ENCODE measurements around the gene AP3B2.
"Not testable (repeated sequence)": the region's sequence is repeated elsewhere in the genome, so short reads cannot be mapped to it uniquely, and the experiment has no call there.

AP3B2 gene

DNA sequence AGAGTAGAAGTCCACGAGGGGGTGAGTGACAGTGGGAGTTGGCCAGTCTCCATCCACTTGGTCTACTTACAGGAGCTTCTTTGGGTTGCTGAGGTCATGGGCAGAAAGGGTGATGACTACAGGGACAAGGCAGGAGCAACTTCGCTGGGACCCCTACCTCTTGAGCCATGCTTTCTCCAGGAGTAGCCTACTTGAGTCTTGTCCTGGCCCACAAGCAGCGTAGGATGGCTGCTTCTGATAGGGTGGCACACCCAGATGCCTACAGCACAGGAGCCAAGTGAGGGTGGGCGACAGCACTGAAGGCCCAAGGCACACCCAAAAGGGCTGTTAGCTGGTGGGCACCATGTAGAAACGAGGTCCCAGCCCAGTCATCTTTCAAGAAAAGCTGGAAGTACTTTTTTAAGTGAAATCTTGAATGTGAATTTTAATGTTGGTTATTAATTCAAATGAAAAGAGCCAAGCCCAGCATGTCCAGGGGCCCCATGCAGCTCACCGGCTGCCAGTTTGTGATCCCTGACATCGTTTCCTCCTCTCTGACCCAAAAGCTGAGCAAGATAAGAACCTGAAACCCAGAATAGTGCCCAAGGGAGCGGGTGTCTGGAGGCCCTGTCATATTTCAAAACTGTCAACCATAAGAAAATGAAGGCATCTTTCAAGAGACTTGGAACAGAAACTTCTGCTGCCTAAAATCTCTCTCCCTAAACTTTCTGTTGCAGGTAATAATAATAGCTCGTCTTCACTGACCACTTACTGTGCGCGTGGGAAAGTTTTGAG lies 60.3 kb downstream of the AP3B2 start:
- peak in 1 of 58 donors; percentile 12 for DNase-seq

DNA sequence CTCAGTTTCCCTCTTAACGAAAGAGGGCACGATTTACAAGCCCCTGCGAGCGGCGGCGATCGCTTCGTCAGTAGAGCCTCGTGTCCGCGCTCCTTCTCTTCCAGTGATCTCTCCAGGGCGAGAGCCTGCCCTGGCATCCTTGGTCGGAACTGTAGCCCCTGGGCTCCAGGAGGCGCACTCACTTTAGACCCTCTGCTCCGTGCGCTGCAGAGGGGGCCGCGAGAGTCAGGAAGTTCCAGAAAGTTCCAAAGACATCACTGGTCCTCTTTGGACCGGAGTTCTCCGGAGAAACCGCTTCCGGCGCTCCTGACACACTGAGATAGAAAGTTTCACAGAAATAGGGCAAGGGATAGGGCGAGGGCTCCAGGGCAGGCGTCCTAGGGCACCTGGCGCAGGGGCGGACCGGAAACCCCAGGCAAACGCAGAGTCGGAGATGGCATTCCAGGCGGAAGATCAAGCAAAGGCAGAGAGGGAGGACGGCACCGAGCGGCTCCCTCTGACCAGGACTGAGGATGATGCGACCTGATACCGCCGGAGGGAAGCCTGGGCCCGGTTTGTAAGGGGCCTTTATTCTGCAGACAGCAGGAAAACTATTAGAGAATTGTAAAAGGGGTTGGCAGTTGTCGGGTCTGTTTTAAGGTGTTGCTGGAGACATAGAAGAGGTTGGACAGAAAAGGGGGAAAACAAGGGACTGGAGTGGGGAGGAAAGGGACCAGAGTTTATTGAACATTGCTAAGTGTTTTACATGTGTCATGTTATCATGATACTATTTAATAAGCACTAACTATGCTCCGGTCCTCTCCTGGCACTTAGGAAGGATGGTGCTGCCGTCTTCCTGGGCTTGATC lies 61.2 kb downstream of the AP3B2 start:
- DNase-seq, result peak in 10 of 58 donors; percentile 29 to 58 (median 38)

DNA sequence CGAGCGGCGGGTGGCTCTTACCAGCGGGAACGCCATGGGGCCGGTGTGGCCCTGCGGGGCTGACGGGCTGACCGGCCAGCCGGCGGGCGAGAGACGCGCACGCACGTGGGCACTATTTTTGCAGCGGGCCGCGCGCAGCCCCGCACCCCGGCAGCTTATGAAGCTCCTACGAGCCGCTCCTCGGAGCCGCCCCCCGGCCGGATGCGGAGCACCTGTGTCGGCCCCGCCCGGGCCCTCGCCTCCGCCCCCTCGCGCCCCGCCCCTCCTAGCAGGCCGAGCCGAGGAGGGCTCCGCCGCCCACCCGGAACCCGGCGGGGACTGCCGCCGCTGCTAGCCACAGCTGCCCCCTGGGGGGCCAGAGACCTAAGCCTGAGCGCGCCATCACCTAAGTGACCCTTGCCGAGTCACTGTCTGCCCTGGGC lies 61.8 kb downstream of the AP3B2 start:
- peak in 3 of 58 donors; percentile 38 to 60 (median 43) for DNase-seq

DNA sequence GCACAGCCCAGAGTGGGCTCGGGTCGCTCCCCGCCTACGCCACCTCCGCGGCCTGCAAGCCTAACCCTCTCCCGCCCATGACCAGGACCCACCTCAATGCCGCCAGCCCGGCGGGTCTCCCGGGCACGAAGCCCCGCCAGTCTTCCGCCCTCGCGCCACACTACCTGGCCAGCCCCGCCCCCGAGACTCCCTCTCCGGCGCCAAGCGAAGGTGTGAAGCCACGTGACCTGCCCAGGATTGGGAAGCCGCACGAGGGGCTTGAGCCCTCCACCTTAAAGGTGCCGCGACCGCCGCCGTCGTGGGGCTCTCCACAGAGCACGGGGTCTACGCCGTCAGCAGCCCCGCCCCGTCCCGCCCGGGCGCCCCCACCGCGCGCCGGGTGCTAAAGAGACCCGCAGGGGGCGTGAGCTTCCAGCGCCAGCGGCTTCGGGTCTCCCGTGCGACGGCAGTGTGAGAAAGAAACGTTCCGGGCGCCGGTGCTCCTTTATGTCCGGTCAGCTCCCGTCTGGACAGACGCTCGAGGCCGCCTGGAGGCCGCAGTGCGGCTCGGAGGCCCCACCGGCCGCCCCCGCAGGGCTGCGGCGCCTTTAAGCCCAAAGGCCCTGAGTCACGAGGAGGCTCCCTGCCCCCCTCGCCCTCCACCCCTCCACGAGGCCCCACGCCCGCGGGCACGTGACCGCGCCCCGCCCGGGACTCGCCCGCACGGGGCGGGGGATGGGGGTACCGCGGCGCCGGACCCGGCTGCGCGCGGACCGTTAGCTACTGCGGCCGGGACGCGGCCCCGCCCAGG lies 62.4 kb downstream of the AP3B2 start, which contains the start of gene CPEB1:
Gene CPEB1, minus strand, starts transcription at position 319 of the 790 bp plus-strand sequence. CDS start 18,904 bp downstream, outside the sequence.
- DNase-seq, result peak in 50 of 58 donors; percentile 14 to 85 (median 62)

DNA sequence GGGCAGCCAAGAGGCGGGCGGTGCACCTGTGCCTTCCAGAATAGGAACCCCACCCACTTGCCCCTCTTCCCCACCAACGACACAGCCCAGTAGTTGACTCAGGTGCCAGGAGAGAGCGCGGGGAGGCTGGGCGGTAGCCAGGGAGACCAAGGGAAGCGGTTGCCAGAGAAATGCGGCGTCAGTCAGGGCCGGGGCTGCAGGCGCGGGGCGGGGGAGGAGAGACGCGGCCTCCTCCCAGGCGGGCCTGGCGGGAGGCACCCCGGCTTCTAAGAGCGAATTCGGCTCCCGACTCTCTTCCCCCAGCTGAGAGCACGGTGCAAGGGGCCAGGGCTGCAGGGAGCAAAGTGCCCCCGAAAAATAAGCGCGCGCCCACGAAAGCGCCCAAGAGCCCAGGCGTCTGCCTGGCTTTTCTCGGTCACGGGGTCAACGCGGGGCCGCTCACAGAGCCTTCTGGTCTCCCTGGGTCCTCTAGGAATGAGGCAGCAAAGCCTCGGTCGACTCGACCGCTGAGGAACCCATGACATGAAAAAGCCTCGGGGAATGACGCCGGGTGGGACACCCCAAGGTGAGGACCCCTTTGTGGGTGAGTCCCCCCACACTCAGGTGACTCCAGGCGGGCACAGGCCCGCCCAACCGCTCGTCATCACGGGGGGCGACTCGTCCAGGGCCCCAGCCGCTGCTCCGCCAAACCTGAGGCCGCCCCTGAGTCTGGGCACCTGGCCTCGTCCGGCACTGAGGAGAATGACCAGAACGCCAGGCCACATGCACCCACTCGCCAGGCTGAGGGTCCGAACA lies 63.2 kb downstream of the AP3B2 start:
- DNase-seq, result peak in 28 of 58 donors; percentile 7 to 60 (median 35)

DNA sequence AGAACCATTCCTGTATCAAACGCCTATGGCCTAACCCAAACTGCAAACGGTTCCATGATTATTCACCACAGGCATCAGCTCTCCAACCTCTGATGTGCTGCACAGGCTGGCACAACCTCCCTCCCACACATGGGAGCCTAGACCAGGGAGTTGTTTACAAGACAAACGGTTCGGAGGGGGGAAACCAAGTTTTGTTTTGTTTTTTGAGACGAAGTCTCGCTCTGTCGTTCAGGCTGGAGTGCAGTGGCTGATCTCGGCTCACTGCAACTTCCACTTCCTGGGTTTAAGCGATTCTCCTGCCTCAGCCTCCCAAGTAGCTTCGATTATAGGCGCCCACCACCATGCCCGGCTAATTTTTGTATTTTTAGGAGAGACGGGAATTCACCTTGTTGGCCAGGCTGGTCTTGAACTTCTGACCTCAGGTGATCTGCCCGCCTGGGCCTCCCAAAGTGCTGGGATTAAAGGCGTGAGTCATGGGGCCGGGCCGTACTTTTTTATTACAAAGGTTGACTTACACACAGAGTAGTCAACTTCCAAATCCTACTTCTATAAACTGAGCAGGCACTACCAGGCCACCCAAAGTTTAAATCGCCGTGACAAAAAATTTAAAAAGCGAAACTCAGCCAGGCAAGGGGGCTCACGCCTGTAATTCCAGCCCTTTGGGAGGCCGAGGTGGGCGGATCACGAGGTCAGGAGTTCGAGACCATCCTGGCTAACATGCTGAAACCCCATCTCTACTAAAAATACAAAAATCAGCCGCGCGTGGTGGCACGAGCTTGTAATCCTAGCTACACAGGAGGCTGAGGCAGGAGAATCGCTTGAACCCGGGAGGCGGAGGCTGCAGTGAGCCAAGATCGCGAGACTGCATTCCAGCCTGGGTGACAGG lies 64.5 kb downstream of the AP3B2 start:
- not testable (repeated sequence) for DNase-seq

DNA sequence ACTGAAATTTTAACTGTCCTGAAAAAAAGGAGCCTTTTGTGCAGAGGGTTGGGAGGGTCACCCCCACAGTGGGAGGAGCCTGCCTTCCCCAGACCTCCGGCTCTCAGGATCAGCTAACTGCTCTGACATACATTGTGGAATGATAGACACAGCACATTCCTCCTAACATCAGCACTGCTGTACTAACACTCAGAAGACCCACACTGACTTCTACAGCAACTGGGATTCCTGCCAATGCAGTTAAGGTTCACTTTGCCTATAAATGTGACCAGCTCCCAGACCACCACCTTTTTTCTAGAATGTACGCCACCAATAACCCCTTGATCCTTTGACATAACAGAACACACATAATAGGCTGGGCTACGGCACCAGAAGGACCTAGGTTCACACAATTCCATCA lies 65.7 kb downstream of the AP3B2 start:
- peak in 1 of 58 donors; percentile 8 for DNase-seq

DNA sequence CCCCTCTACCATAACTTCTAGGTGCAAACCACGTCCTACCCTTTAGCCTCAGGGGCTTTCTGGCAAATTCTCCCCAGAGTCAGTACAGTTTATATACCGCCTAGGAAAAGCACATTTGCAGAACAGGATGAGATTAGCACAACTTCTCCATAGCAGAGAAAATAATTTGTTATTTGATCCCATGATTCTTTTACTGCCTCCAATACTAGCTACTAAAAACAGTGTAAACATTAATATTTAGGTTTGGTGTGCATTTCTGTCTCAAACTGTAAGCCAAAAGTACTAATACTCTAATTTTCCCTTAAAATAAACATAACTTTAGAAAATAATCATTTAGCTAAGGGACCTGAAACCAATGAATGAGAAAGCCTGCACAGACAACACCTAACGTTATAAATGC lies 67.0 kb downstream of the AP3B2 start:
- no peak for DNase-seq

DNA sequence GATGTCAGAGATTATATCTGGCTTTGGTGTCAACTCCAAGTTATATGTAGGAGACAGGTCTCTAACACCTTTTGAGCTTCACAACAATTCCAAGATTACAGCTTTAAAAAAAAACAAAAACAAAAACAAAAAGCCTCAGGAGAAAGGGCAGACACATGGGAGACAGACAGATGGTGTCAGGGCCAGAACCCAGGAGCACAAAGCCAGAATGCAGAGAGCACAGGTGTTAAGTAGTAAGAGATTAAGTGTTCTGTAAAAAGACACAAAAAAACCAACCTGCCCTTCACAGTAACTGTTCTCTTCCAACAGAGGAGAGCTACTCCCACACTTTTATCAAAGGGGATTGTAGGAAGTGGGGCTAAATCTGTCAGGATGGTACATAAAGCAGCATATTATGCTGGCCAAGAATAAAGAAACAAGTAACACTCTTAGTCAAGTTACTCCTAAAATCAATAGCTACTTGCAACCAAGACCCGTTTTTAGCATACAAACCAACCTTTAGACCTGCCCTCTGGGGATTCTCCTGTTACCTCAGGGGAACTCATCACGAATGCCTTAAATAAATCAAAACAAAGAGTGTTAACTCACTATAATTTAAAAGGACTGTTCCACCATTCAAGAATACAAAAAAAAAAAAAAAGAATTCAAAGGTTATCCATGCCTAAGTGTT lies 68.4 kb downstream of the AP3B2 start:
- no peak for DNase-seq

DNA sequence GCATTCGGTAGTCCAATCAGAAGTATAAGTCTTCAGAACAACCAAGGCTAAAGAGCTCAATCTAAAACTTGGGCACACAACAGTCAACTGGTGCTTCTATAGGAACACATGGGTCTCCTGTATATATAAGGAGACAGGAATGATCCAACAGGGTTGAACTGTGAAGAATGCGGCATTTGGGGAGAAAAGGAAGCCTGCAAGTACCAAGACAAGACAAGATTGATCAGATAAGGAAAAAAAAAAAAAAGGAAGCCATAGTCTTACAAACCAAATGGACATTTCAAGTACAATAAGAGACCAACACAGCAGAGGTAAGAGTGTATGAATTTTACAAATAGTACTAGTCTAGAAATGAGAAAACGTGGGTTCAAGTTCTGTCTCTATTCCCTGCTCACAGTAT lies 69.0 kb downstream of the AP3B2 start:
- no peak for DNase-seq

DNA sequence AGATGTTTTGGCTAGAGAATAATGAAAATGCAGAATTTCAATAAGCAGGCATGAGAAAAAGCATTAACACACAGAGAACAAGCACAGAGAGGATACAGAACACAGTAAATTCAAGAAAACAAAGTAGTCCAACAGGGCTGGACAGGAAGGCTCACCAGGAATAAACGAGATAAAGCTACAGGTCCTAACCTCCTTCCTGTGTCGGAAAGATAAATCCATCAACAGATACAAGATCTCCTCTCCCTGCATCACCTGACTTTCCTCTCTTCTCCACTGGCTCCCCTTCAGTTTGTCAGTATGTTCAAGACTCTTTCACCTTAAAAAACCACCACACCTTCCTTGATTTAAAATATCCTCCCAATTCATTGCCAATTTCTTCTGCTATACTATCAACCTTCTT lies 73.9 kb downstream of the AP3B2 start:
- DNase-seq, result no peak

DNA sequence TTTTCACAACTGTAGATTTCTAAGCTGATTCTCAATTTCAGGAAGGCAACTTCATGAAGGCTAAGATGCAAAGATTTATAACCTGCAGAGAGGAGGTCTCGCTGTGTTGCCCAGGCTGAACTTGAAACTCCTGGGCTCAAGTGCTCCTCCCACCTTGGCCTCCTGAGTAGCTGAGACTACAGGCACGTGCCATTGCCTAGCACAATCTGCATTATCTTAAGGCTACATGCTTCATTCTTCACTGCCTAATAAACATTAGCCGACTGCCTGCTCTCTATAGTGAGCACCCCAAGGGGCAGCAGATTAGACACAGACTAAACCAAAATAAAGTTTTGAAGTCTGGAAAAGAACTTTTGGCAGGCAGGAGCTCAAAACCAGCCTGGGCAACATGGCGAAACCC lies 79.6 kb downstream of the AP3B2 start:
- DNase-seq, result no peak

DNA sequence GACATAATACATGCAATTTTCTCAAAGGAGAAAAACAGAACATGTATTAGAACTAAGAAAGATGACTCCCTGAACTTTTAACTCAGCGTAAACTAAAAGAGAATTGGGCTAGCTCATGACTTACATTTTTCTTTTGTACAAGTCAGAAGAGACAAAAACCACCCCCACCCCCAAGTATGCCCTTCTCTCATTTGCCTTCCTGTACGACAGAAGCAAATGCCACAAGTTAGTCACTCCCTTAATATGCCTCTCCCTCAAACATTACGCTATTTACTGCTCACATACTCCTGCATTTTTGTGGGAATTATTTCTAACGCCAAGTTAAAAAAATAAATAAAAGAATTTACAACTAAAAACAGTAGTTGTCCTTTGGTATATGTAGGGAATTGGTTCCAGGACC lies 84.5 kb downstream of the AP3B2 start:
- no peak for DNase-seq

DNA sequence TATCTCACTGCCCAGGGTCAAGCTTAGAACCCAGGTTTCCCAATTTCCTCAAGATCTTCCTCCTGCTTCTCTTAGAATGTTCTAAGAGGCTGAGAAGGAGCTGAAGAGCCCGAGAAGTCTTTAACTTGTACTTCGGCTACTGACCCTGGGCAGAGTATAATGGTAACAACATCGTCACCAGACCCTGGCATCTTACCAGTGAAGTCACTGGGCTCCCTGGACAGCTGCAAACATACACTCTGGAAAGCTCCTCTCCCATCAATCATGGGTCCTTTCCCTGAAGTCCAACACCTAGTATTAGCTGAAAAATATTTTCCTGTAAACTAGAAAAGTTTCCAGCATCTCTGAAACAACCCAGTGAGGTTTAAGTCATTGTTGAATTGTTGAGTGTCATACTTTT lies 85.2 kb downstream of the AP3B2 start:
- DNase-seq, result no peak

DNA sequence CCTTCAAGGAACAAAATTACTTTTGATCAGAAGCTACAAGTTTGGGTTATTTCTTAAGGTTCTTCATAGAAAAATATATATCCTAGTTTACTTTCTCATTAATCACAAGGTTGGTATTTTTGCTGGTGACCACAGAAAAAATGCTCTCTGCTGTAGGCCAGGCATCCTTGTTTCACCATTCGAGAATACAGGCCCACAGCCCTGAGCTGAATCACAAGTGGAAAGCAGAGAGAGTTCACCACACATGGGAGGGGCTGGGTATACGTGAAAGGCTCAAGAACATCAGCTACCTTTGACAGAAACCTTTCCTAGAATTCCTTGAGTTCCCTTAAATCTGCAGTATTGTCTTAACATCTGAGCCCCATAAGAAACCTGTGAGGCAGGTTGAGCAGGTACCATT lies 85.7 kb downstream of the AP3B2 start:
- DNase-seq, result no peak

DNA sequence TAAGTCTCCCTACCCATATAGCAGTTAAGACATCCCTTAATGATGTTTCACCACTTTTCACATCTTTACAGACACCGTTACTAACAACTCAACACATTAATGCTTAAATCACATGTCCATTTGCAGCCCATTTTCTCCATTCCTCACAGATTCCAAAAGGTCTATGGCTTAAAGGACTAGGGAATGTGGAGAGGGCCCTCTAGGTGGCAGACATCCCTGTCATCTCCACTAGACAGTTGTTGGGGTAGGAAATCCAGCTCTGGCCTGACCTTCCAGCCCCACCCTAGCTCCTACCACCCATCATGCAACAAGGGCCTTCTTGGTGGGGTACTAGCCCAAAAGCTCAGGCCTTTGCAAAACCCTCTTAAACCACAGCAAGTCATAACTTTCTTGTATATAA lies 87.7 kb downstream of the AP3B2 start:
- no peak for DNase-seq

DNA sequence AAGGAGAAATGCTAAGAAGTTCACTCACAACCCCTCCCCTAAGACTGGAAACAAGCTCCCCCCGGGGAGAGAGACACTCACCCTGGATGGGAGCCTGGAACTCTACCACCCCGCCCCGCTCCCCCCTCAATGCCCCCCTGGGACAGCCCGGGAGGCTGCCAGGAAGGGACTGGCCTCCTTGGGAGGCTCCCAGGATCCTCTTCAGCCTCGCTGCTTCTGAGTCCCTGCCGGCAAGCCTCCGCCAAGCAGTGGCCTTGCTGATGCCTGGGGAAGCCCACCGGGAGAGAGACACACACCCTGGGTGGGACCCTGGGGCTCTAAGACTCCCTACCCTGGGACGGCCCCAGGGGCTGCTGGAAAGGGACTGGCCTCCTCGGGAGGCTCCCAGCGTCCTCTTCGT lies 95.9 kb downstream of the AP3B2 start:
- DNase-seq, result peak in 4 of 58 donors; percentile 0 to 8 (median 2)

DNA sequence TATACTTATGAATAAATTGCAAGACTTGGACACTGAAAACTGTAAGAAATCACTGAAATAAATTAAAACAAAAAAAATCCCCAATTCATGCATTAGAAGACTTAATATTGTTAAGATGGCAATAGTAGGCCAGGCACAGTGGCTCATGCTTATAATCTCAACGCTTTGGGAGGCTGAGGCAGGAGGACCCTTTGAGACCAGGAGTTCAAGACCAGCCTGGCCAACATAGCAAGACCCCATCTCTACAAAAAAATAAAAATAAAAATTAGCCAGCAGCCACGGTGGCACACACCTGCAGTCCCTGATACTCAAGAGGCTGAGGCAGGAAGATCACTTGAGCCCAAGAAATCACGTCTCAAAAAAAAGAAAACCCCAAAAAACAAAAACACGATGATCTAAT lies 98.3 kb downstream of the AP3B2 start:
- DNase-seq, result no peak
